Measurements from ENCODE around the gene STK39. TPM values are rescaled to one million over a fixed set of nuclear protein-coding genes. Genes with fewer than 3 reads are reported as not detected.
"Not testable (repeated sequence)": the region's sequence is repeated elsewhere in the genome, so short reads cannot be mapped to it uniquely, and the experiment has no call there.

Gene STK39
- total RNA-seq = 10 to 100 TPM; 50.4 to 53.2 TPM
- long read RNA-seq, transcript STK39-201 (18 exons, 3,820 nt) = major isoform, 28 of 73 reads
- long read RNA-seq, partial matches to known transcripts = 16 of 73 reads
- long read RNA-seq, other reads (novel, unspliced or antisense) = 29 of 73 reads

- intact Hi-C loops (cut with DNase I, micrococcal nuclease) = no loop called here
- DNase-seq = peak; percentile 77 to 84
- ATAC-seq = peak; percentile 72
These were observed at the start of gene STK39 for GRCh38 chr2:168247341-168248261. Gene STK39, minus strand, starts transcription at chr2:168247595. Its CDS starts 160 bp downstream, at chr2:168247435.

DNA sequence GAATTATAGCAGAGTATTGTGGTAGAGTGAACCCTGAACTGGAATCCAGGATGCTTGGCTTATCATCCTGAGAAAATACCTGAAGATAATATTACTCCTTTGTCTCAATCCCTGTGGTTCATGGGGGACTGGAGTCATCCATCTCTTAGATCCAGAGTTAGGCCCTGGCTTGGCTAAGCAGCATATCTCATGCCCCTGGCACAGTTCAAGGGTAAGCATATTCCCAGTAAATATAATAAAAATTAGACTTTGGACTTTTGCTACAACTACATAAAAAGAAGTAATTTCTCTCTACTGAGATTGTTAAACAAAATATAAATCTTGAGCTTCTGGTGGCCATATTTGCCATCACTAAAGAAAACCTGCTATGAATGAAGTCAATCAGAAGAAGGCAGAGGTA, 47.7 kb upstream of the STK39 start:
- ATAC-seq = peak; percentile 95
- DNase-seq = peak in 1 of 2 donors; percentile 15
- intact Hi-C loops (cut with DNase I, micrococcal nuclease) = no loop called here

DNA sequence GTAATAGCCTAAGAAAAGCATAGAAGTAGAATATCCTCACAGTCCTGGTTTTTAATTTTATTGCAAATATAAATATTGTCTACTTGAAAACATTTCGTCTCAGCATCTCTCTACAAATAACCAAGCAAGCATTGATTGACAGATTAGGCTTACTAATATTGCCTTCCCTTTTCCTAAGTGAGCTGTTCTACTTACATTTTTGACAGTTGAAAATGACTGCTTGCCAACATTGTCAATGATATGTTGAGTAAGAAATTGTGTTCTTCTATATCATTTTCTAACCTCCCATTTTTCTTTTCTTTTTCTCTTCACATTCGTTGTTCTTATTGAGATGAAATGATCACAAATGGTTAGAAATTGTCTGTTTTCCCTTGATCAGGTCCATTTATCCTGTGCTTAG, 47.0 kb upstream of the STK39 start:
- ATAC-seq (no peak), DNase-seq (no peak)
- intact Hi-C loops (cut with DNase I, micrococcal nuclease) = no loop called here

DNA sequence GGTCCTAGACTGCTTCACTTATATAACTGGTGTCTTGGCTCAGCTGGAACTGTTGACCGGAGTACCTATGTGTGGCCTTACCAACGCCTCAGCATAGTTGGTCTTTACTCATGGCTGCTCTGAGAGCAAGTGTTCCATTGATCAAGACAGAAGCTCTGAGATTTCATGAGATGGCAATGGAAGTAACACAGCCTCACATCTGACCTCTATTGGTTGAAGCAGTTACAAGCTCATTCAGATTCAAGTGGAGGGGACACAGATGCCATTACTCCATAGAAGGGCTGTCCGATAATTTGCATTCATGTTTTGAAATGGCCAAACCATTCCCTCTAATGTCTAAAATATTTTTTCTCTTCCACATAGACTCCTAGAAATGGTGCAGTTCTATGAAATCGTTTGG, 46.4 kb upstream of the STK39 start:
- no peak for DNase-seq
- intact Hi-C loops (cut with DNase I, micrococcal nuclease) = no loop called here
- ATAC-seq = no peak

DNA sequence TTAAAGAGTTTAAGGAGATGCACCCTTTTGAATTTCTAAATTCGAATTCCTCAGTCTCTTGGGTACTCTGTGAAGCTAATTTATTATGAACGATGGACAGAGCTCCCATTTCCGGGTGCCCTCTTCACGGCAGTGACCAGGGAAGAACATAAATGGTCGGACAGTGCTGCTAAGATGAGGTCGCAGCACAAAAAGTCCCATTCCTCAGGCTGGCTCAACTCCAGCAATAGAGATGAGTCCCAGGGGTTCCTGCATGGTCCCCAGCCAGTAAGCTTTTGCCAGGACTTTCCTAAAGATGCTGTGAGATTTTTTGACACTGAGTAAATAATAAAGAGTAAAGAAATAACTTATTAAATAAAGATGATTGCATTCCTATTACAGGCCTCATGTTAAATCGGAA, 43.0 kb upstream of the STK39 start:
- ATAC-seq (peak; percentile 26), DNase-seq (peak in 1 of 2 donors; percentile 13)
- intact Hi-C loops (cut with DNase I, micrococcal nuclease) = no loop called here

DNA sequence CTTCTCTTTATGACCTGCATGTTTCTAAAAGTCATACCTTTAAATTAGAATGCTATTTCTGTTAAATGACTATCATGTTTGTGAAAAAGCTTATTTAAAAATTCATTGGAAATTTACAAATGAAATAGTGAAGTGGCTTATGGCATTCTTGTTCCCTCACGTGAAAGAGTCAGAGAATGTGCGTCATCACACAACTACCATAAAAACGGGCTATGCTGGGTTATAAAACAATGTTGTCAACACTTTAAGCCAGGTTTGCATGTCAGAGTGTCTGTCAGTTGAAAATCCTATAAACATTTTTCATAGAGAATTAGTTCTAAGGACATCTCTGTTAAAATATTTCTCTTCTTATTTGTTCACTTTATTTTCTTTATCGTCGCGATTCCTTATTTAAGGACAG, 42.5 kb upstream of the STK39 start:
- DNase-seq (no peak), ATAC-seq (peak; percentile 87)
- intact Hi-C loops (cut with DNase I, micrococcal nuclease) = no loop called here

DNA sequence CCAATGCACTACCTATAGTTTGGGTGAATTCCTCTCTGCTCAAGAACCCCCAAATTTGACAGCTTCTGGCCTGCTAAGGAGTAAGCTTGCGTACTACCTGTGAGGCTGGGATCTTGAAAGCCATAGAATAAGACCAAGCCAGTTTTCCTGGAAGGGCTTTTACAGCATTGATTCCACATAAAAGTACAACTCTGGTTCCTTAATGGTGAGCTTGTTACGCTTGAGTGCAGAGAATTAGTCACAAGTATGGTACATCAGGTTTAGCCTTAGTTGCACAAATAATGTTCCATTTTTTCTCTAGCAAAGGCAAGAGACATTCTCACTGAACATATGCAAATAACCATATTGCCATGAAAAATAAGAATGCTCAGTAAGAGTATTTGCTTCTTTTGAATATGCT, 39.1 kb upstream of the STK39 start:
- no peak for DNase-seq
- intact Hi-C loops (cut with DNase I, micrococcal nuclease) = no loop called here
- ATAC-seq = no peak

DNA sequence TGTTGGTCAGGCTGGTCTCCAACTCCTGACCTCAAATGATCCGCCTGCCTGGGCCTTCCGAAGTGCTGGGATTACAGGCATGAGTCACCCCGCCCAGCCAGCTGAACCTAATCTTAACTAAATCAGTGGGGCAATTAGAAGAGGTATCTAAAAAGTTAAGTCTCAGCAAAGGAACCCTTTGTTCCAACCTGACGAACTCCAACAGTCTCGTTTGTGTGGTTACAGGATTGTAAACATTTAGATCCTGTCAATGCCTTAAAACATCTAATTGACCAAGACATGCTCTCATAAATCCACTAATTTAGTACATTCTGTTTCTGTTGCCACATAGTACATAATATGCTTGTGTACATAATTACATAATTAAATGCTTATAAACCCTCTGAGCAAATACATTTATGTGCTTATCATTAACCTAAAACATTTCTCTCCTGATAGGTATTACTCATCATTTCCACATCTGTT, 31.1 kb upstream of the STK39 start:
- intact Hi-C loops (cut with DNase I, micrococcal nuclease) = no loop called here
- peak; percentile 91 for ATAC-seq
- peak; percentile 45 to 80 for DNase-seq

DNA sequence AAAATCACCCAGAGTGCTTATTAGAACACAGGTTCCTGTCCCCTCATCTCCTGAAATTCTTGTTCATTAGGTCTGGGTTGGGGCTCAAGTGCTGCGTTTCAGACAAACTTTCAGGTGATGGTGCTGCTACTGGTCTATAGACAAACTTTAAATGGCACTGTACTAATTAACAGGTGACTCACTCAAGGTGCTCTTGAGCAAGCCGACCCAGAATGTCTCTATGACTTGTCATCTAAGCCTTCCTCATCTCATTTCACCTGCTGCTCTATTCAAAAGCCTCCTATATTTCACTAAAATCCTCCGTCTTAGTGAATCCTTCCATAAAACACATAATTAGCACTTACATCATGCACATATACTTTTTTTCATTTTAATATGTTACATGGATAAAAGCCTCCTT, 29.9 kb upstream of the STK39 start:
- intact Hi-C loops (cut with DNase I, micrococcal nuclease) = no loop called here
- ATAC-seq (no peak), DNase-seq (no peak)

DNA sequence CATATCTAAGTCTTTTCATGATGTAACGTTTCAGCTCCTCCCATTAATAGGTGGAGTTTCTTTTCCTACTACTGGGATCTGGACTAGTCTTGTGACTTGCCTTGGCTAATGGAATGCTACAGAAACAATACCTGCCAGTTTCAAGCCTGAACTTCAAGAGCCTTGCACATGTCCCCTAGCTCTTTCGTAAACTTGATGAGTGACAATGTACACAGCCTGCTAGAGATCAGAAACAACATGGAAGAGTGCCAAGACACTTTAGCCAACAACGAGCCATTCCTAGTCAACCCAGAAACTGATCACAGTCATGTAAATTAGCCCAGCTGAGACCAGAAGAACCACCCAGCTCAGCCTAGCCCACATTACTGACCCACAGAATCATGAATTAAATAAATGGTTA, 24.8 kb upstream of the STK39 start:
- ATAC-seq = peak; percentile 32
- DNase-seq = no peak
- intact Hi-C loops (cut with DNase I, micrococcal nuclease) = no loop called here

DNA sequence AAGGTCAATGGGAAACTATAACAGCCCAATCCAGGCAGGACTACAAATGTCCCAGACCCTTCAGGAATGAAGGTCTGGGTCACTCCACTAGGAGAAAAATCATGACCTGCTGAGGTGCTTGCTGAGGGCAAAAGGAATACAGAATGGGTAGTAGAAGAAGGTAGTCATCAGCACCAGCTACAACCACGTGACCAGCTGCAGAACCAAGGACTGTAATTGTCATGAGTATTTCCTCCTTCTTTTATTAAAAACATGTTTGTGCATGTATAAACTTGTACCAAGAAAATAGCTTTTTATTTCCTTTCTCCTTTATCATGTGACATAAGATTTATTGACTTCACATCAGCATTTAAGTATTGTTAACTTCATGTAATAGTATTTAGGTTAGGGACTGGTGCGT, 15.5 kb upstream of the STK39 start:
- DNase-seq; ATAC-seq; intact Hi-C loops (cut with DNase I, micrococcal nuclease): not testable (repeated sequence)

- peak; percentile 36 to 75 for DNase-seq
These were observed 9.1 kb upstream of the STK39 start for GRCh38 chr2:168256448-168256847.

DNA sequence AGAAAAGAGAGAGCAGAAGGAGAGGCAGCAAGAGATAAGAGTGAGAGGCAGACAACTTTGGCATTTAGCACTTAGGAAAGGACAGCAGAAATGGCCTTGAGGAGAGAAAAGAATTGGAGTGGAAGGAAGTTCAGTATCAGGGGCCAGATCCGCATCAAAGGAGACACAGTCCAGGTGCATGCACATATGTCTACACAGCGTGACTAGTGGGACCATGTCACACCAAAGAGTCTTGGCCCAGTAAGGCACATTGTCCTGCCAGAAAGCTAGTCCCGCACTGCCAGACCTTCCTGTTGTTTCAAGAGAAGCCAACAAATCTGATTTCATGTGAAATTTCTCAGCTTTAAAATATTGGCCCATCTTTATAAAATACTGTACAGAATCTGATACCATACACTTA, 8.5 kb upstream of the STK39 start:
- DNase-seq = no peak
- peak; percentile 22 for ATAC-seq
- intact Hi-C loops (cut with DNase I, micrococcal nuclease) = no loop called here

More at GRCh38 chr2:168256448-168256847, 9.1 kb upstream of the STK39 start:
- intact Hi-C loops (cut with DNase I, micrococcal nuclease) = no loop called here
- peak; percentile 99 for ATAC-seq

- DNase-seq = no peak
- ATAC-seq = no peak
- intact Hi-C loops (cut with DNase I, micrococcal nuclease) = no loop called here
These were observed 7.7 kb upstream of the STK39 start for GRCh38 chr2:168255103-168255502.

GRCh38 chr2:168254158-168254935, 7.0 kb upstream of the STK39 start:
- peak; percentile 38 for ATAC-seq
- DNase-seq = no peak
- intact Hi-C loops (cut with DNase I, micrococcal nuclease) = no loop called here

GRCh38 chr2:168253379-168253778, 6.0 kb upstream of the STK39 start:
- intact Hi-C loops (cut with DNase I, micrococcal nuclease) = no loop called here

DNA sequence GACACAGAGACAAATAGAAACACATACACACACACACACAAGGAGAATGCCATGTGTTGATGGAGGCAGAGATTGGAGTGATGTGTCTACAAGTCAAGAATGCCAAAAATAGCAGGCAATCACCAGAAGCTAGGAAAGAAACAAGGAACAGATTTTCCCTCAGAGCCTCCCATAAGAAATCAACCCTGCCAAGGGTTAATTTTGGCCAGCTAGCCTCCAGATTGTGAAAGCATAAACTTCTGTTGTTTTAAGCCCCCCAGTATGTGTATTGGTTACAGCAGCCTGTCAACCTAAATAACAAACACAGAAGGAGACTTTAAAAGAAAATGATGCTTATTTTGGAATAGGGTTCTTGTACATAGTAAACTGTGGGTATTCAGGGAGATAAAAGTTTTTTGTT, 5.6 kb upstream of the STK39 start:
- ATAC-seq = no peak
- no peak for DNase-seq
- intact Hi-C loops (cut with DNase I, micrococcal nuclease) = no loop called here

More at GRCh38 chr2:168253379-168253778, 6.0 kb upstream of the STK39 start:
- no peak for DNase-seq
- no peak for ATAC-seq

- peak; percentile 73 to 84 for DNase-seq
- peak; percentile 77 for ATAC-seq
- intact Hi-C loops (cut with DNase I, micrococcal nuclease) = no loop called here
These were observed 683 bp downstream of the STK39 start for GRCh38 chr2:168246483-168247340.

- peak; percentile 4 for ATAC-seq
- intact Hi-C loops (cut with DNase I, micrococcal nuclease) = no loop called here
- no peak for DNase-seq
These were observed 1.3 kb downstream of the STK39 start for GRCh38 chr2:168246072-168246482.
